BE2C (cell line): ENCODE measurements around the gene FYCO1.

Experiments
- DNase-seq: peaks from one replicate; pipeline ENCODE4 v3.0.0-alpha.2; 2020
- H3K27me3 ChIP-seq: fragments of 250-450 bp; sonication (Bioruptor Pico); 2 replicates; pipeline ENCODE4 v1.5.1; 2020; ENCODE audit warnings: mild to moderate bottlenecking
- H3K36me3 ChIP-seq: fragments of 250-450 bp; sonication (Bioruptor Pico); 2 replicates; pipeline ENCODE4 v1.5.1; 2020; ENCODE audit warnings: mild to moderate bottlenecking
- H3K4me1 ChIP-seq: fragments of 250-450 bp; sonication (Bioruptor Pico); 2 replicates; pipeline ENCODE4 v1.5.1; 2020
- H3K4me3 ChIP-seq: 2 replicates; pipeline ENCODE4 v1.5.1; 2011; ENCODE audit warnings: low read depth, low read length
- H3K9me3 ChIP-seq: fragments of 250-450 bp; sonication (Bioruptor Pico); 2 replicates; pipeline ENCODE4 v1.5.1; 2020
- CTCF ChIP-seq: IDR thresholded peaks from 2 replicates; pipeline ENCODE4 v1.5.1; 2012; ENCODE audit warnings: mild to moderate bottlenecking, low read depth, low read length

FYCO1 gene

GRCh38 chr3:46022909-46023785 is 27.5 kb upstream of the FYCO1 start:
- H3K27me3 ChIP-seq = no peaks in the 10 kb centered on the region
- H3K9me3 ChIP-seq = no peaks in the 10 kb centered on the region
- H3K4me3 ChIP-seq = no peak overlapping the region
- H3K36me3 ChIP-seq = no peaks in the 10 kb centered on the region
- no peak for TF ChIP-seq CTCF
- DNase-seq = no peak
- H3K4me1 ChIP-seq = no peaks in the 10 kb centered on the region

GRCh38 chr3:46021516-46021915 is 25.9 kb upstream of the FYCO1 start:
- DNase-seq = no peak
- H3K27me3 ChIP-seq = no peaks in the 10 kb centered on the region
- no peak overlapping the region for H3K4me3 ChIP-seq
- H3K36me3 ChIP-seq = no peaks in the 10 kb centered on the region
- no peaks in the 10 kb centered on the region for H3K9me3 ChIP-seq
- no peak for TF ChIP-seq CTCF
- no peaks in the 10 kb centered on the region for H3K4me1 ChIP-seq

GRCh38 chr3:46020766-46021510 is 25.3 kb upstream of the FYCO1 start:
- TF ChIP-seq CTCF = no peak
- Histone ChIP-seq H3K36me3 (no peaks in the 10 kb centered on the region), H3K9me3 (no peaks in the 10 kb centered on the region), H3K4me1 (no peaks in the 10 kb centered on the region), H3K27me3 (no peaks in the 10 kb centered on the region), H3K4me3 (no peak overlapping the region)
- no peak for DNase-seq

- Histone ChIP-seq H3K9me3 (no peaks in the 10 kb centered on the region), H3K4me3 (no peak overlapping the region), H3K36me3 (no peaks in the 10 kb centered on the region), H3K27me3 (no peaks in the 10 kb centered on the region), H3K4me1 (no peaks in the 10 kb centered on the region)
- DNase-seq = no peak
- TF ChIP-seq CTCF = no peak
Observed at GRCh38 chr3:46019707-46020106, 24.1 kb upstream of the FYCO1 start.

GRCh38 chr3:46017720-46018119 is 22.1 kb upstream of the FYCO1 start:
- H3K9me3 ChIP-seq = no peaks in the 10 kb centered on the region
- DNase-seq = no peak
- no peaks in the 10 kb centered on the region for H3K36me3 ChIP-seq
- no peaks in the 10 kb centered on the region for H3K27me3 ChIP-seq
- no peaks in the 10 kb centered on the region for H3K4me1 ChIP-seq
- TF ChIP-seq CTCF = no peak
- H3K4me3 ChIP-seq = no peak overlapping the region
